GM12874 (cell line): ENCODE results near the gene SIAH2.

ENCODE experiments used
- TF ChIP-seq, protein P1 (sequence below): IDR thresholded peaks from 2 replicates; pipeline ENCODE4 v1.5.1; 2011; ENCODE audit warnings: low read depth, mild to moderate bottlenecking, control low read depth, low read length, moderate library complexity; ENCODE audit not compliant: insufficient read depth

Gene SIAH2

DNA sequence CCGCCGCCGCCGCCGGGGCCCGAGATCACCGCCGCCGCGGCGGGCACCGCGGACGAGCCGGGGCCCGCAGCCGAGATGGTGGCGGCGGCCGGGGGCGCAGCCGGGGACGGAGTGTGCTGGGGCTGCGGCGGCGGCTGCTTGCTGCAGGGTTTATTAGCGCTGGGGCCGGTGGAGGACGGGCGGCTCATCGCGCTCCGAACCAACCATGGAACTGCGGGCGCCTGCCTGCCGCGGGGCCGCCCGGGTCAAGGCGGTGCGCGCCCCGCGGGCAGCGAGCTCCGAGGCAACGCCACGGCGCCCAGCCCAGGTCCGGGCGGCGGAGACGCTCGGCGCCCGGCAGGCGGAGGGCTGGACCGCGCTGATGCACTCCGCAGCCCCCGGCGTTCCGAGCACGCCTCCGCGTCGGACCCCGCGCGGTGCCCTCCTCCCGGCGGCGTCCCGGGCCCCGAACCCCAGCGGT lies 277 bp downstream of the SIAH2 start:
- TF ChIP-seq, protein P1, sequence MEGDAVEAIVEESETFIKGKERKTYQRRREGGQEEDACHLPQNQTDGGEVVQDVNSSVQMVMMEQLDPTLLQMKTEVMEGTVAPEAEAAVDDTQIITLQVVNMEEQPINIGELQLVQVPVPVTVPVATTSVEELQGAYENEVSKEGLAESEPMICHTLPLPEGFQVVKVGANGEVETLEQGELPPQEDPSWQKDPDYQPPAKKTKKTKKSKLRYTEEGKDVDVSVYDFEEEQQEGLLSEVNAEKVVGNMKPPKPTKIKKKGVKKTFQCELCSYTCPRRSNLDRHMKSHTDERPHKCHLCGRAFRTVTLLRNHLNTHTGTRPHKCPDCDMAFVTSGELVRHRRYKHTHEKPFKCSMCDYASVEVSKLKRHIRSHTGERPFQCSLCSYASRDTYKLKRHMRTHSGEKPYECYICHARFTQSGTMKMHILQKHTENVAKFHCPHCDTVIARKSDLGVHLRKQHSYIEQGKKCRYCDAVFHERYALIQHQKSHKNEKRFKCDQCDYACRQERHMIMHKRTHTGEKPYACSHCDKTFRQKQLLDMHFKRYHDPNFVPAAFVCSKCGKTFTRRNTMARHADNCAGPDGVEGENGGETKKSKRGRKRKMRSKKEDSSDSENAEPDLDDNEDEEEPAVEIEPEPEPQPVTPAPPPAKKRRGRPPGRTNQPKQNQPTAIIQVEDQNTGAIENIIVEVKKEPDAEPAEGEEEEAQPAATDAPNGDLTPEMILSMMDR = no peak

- TF ChIP-seq, protein P1 = no peak
These were observed 923 bp downstream of the SIAH2 start for GRCh38 chr3:150761831-150762661.

DNA sequence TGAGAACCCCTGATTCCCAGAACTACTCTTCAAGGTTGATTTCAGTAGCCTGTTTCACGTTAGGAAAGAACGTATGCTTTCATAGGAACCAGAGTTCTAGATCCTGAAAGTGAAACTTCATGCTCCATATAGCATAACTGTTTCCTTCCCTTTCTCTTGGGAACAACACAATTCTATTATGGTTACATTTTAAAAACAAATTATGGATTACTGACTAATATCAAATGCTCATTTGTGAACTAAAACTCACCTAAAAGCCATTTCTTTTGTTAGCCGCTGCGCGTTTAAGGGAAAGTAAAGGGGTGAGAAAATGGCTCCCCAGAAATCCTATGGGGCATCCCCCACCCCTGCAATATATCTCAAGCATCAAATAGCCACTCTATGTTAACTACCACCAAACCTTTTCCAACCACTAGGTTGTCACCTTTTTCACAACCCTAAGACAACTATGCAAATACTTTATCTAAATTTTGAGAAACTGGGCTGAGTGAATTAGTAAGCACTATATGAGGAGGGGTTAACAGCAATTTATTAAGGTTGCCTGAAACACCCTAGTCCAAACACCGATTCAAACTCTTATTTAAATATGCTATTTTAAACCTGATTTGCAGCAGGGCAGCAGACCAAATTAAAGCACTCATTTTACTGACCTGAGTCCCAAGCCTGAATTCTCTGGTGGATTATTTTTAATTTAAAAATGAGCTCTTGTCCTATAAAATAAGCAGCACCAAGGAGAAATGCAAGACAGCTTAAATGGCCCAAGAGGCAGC lies 2.4 kb downstream of the SIAH2 start:
- TF ChIP-seq, protein P1 = no peak

DNA sequence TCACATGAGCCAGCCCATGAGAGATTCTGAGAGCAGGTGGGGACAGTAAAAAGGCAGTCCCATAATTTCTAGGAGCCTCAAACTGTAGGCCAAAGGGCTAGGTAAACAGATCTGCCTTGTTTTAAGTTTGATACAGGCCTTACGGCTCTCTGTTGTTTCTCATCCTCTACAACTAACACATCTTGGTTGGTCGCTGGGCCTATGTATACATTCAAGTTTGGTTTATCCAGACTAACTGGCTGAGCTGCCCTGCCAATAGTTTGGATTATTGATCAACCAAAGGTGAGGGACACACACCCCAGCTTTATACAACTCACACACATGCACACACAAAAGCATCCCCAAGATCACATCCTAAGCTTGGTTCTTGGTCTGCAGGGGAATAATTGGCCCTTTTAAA lies 3.0 kb downstream of the SIAH2 start:
- TF ChIP-seq, protein P1 = no peak

- TF ChIP-seq, protein P1 = no peak
These were observed 3.6 kb downstream of the SIAH2 start for GRCh38 chr3:150759319-150759718.

DNA sequence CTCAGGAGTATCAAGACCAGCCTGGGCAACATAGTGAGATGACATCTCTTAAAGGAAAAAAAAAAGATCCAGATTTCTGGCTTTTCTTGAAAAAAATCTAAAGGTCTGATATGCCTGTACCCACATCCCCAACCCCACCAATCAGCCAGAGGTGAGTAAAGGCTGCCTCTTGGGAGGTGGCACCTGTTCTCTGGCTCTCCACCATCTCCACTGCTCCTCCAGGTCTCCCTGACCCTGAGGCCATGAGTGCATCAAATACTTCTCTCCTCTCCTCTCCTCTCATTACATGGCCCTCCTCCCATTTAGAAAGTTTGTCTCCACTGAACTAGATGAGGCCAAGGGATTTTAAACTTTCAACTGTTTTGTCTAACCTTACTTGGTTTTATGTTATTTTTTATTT lies 5.2 kb downstream of the SIAH2 start:
- TF ChIP-seq, protein P1 = no peak

- TF ChIP-seq, protein P1 = no peak
These were observed 5.6 kb downstream of the SIAH2 start for GRCh38 chr3:150757364-150757763.
